HepG2 (cell line): ENCODE results near the gene GPAM.
A peak's percentile ranks its signal among the peaks of the same experiment; 100 is the strongest.

ENCODE experiments used
- ZNF33A ChIP-seq: sonication (generic); formaldehyde crosslinking; IDR thresholded peaks from 2 replicates; pipeline ENCODE4 v1.5.1; 2020; ENCODE audit warnings: missing genetic modification reagents, mild to moderate bottlenecking, moderate library complexity, borderline replicate concordance
- TF ChIP-seq, protein P1 (sequence below): sonication (generic); formaldehyde crosslinking; IDR thresholded peaks from 2 replicates; pipeline ENCODE4 v1.5.0; 2020; ENCODE audit warnings: mild to moderate bottlenecking, missing genetic modification reagents, moderate library complexity
- TF ChIP-seq, protein P2 (sequence below): sonication (generic); formaldehyde crosslinking; IDR thresholded peaks from 2 replicates; pipeline ENCODE4 v1.4.0; 2020; ENCODE audit warnings: missing genetic modification reagents
- TF ChIP-seq, protein P3 (sequence below): IDR thresholded peaks from 2 replicates; pipeline ENCODE4 v1.6.1; 2012; ENCODE audit warnings: low read length, improper control_type of control experiment

DNA sequence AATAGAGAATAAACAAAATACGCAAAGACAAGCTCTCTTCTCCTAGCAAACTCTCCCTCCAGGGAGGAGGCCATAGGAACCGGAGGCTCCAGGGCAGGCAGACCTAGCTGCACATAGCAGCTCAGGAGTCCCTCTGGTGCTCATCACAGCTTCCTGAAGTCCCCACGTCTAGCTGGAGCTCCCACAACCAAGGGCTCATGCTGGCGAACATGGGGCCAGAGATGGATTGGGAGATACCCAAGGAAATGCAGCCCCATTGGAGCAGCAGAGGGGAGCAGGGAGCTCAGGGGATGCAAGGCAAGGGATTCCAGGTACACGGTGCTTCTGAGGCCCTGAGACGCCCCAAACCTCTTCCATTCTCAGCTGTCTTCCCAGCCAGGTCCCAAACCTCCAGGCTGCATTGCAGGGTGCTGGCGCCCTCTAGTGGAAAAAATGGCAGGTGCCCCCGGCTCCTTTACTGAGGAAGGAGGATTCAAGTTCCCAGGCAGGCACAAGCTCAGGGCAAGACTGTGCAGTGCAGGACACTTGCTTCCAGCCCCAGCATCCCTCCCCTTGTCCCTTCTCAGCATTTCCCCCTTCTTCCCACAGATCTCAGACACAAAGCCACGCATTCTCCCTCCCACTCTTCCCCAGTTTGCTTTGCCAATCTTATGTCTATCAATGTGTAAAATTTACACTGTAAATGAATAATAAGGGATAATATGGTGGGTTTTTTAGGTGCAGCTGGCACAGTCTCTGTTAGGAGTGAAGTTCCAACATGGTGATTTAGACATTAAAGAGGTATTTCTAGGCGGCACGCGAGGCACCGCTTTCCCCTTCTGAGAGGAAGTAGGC is 46.2 kb downstream of the GPAM start:
- TF ChIP-seq ZNF33A (CRISPR knock-in tag) = no peak
- TF ChIP-seq, protein P1, sequence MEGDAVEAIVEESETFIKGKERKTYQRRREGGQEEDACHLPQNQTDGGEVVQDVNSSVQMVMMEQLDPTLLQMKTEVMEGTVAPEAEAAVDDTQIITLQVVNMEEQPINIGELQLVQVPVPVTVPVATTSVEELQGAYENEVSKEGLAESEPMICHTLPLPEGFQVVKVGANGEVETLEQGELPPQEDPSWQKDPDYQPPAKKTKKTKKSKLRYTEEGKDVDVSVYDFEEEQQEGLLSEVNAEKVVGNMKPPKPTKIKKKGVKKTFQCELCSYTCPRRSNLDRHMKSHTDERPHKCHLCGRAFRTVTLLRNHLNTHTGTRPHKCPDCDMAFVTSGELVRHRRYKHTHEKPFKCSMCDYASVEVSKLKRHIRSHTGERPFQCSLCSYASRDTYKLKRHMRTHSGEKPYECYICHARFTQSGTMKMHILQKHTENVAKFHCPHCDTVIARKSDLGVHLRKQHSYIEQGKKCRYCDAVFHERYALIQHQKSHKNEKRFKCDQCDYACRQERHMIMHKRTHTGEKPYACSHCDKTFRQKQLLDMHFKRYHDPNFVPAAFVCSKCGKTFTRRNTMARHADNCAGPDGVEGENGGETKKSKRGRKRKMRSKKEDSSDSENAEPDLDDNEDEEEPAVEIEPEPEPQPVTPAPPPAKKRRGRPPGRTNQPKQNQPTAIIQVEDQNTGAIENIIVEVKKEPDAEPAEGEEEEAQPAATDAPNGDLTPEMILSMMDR (CRISPR knock-in tag) = peak; percentile 91
- TF ChIP-seq, protein P2, sequence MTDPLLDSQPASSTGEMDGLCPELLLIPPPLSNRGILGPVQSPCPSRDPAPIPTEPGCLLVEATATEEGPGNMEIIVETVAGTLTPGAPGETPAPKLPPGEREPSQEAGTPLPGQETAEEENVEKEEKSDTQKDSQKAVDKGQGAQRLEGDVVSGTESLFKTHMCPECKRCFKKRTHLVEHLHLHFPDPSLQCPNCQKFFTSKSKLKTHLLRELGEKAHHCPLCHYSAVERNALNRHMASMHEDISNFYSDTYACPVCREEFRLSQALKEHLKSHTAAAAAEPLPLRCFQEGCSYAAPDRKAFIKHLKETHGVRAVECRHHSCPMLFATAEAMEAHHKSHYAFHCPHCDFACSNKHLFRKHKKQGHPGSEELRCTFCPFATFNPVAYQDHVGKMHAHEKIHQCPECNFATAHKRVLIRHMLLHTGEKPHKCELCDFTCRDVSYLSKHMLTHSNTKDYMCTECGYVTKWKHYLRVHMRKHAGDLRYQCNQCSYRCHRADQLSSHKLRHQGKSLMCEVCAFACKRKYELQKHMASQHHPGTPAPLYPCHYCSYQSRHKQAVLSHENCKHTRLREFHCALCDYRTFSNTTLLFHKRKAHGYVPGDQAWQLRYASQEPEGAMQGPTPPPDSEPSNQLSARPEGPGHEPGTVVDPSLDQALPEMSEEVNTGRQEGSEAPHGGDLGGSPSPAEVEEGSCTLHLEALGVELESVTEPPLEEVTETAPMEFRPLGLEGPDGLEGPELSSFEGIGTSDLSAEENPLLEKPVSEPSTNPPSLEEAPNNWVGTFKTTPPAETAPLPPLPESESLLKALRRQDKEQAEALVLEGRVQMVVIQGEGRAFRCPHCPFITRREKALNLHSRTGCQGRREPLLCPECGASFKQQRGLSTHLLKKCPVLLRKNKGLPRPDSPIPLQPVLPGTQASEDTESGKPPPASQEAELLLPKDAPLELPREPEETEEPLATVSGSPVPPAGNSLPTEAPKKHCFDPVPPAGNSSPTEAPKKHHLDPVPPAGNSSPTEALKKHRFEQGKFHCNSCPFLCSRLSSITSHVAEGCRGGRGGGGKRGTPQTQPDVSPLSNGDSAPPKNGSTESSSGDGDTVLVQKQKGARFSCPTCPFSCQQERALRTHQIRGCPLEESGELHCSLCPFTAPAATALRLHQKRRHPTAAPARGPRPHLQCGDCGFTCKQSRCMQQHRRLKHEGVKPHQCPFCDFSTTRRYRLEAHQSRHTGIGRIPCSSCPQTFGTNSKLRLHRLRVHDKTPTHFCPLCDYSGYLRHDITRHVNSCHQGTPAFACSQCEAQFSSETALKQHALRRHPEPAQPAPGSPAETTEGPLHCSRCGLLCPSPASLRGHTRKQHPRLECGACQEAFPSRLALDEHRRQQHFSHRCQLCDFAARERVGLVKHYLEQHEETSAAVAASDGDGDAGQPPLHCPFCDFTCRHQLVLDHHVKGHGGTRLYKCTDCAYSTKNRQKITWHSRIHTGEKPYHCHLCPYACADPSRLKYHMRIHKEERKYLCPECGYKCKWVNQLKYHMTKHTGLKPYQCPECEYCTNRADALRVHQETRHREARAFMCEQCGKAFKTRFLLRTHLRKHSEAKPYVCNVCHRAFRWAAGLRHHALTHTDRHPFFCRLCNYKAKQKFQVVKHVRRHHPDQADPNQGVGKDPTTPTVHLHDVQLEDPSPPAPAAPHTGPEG (CRISPR knock-in tag) = no peak
- TF ChIP-seq, protein P3, sequence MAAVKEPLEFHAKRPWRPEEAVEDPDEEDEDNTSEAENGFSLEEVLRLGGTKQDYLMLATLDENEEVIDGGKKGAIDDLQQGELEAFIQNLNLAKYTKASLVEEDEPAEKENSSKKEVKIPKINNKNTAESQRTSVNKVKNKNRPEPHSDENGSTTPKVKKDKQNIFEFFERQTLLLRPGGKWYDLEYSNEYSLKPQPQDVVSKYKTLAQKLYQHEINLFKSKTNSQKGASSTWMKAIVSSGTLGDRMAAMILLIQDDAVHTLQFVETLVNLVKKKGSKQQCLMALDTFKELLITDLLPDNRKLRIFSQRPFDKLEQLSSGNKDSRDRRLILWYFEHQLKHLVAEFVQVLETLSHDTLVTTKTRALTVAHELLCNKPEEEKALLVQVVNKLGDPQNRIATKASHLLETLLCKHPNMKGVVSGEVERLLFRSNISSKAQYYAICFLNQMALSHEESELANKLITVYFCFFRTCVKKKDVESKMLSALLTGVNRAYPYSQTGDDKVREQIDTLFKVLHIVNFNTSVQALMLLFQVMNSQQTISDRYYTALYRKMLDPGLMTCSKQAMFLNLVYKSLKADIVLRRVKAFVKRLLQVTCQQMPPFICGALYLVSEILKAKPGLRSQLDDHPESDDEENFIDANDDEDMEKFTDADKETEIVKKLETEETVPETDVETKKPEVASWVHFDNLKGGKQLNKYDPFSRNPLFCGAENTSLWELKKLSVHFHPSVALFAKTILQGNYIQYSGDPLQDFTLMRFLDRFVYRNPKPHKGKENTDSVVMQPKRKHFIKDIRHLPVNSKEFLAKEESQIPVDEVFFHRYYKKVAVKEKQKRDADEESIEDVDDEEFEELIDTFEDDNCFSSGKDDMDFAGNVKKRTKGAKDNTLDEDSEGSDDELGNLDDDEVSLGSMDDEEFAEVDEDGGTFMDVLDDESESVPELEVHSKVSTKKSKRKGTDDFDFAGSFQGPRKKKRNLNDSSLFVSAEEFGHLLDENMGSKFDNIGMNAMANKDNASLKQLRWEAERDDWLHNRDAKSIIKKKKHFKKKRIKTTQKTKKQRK = no peak
